HG02938 (cell line): ENCODE data around the gene ZBTB16.

Experiments used
- ATAC-seq: cut with Tn5 transposase; IDR thresholded peaks from one replicate; pipeline ENCODE4 v1.9.1; 2021; ENCODE audit warnings: mild to moderate bottlenecking, moderate library complexity; ENCODE audit not compliant: unreplicated experiment

The ZBTB16 gene

GRCh38 chr11:114163229-114163631, 103.7 kb downstream of the ZBTB16 start:
- no peak for ATAC-seq

- no peak for ATAC-seq
These were observed 104.4 kb downstream of the ZBTB16 start for GRCh38 chr11:114163830-114164401.

- no peak for ATAC-seq
These were observed 105.0 kb downstream of the ZBTB16 start for GRCh38 chr11:114164546-114164945.

DNA sequence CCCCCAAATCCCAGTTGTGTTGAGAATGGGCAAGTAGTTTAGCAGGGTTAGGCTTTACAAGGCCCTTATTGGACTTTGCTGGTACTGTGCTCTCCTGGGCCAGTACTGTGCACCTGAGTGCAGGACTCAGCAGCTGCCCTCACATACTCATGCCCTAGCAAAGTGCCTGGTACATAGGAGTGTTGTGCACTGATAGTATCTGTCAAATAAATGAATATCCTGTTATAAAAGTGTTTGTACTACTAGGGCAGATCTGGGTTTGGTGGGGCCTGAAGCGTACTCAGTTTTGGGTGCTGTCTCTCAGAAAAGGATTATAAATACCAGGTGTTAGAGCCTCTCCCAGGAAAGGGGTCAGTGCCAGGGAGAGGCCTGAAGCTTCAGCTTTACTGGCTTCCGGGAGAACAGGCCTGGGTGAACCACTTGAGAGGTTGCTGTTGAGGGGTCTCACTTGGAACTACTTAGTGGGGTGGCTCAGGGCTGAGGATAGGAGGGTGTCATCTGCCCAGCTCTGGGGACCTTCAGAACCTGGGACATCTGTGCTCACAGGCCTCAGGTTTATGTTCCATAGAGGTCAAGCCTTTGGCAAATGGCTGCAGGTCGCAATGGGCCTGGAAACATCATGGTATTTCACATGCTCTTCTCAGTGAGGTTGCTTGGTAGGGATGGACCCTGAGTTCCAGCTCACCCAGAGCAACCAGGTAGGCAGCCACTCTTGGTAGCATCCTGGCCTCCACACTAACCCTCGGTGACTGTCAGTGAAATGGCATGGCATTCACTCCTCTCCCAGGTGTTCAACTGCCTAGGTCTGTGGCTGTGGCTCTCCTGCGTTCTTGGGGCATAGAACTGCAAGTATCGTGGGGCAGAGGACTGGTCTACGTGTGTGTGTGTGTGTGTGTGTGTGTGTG, 106.1 kb downstream of the ZBTB16 start:
- ATAC-seq = no peak

DNA sequence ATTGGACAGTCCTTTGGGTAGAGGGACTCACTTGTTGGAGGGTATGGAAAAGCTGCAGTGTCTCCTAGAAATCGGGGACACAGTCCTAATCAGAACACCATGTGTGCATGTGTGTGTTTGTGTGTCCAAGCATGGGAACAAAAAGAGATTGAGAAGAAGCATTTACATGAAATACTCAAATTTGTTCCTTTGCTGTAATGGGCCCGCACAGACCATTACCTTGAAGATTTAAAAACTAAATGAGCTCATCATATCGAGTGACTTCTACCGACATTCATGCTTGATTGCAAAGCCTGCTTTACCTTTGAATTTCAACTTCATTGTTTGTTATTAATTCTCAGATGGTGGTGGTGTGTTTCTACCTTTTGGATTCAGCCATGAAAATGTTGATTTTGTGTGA, 106.9 kb downstream of the ZBTB16 start:
- no peak for ATAC-seq

GRCh38 chr11:114166897-114167323, 107.4 kb downstream of the ZBTB16 start:
- no peak for ATAC-seq

DNA sequence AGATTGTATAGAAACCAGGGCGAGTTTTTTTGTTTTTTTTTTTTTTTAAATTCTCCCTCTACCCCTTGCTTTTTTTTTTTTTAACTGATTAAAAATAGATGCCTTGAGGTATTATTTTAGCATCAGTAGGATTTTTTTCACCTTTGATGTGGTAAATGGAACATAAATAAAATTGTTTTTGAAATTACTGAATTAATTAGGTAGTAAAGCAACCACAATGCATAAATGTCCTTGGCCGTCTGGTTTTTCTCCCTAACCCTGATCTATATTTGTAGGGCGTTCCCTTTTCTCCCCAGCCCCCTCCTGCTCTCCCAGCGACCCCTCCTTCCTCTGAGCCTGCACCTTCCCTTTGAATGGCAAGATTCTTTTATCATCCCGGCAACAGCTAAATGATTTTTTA, 107.8 kb downstream of the ZBTB16 start:
- ATAC-seq = no peak

DNA sequence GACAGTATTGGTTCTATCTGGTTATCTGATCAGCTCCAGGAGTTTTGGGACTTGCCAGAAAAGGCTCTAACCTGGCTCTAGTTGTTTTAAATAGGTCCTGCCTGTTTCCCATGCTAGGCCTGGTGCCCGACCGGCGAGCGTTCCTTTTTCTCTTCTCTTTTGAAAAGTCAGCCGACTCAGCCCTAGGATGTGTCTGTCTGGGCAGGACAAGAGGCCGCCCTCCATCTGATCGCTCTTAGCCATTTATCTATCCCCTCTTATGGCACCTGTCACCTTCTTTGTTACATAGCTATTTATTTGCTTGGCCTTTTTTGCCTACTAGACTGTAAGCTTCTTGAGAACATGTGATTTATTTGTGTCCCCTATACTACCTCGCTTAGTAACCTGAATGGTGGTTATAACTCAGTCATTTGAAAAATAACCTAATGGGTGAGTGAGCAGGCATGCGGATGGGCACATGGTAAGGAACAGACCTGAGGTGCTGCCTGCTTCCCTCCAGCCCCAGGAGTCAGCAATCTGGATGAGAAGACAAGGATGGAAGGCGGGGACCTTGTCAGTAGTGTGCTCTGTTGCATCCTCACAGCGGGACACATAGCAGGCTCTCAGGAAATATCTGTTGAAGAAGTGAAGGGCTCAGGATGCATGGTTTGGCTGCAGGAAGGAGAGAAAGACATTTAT, 108.4 kb downstream of the ZBTB16 start:
- ATAC-seq = no peak

GRCh38 chr11:114168691-114169090, 109.2 kb downstream of the ZBTB16 start:
- no peak for ATAC-seq

DNA sequence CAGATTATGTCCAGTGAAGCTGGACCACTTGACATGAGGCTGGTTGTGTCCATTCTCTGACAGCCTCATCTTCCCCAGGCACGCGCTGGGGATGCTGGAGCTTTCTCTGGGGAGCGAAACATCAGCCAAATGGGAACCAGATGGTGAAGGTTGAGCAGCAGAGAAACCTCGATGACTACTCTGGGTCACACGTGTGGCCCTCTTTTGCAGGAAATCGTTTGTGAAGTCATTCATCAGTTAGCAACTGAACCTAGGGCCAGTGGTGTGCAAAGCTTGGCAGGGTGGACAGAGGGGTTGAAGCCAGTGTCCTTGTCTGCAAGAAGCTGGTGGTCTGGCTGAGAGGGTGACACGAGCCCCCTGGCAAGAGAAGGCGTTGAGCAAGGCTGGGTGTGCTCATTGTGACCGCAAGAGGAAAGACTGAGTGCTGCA, 109.8 kb downstream of the ZBTB16 start:
- ATAC-seq = no peak

- ATAC-seq = no peak
These were observed 110.3 kb downstream of the ZBTB16 start for GRCh38 chr11:114169821-114170220.

DNA sequence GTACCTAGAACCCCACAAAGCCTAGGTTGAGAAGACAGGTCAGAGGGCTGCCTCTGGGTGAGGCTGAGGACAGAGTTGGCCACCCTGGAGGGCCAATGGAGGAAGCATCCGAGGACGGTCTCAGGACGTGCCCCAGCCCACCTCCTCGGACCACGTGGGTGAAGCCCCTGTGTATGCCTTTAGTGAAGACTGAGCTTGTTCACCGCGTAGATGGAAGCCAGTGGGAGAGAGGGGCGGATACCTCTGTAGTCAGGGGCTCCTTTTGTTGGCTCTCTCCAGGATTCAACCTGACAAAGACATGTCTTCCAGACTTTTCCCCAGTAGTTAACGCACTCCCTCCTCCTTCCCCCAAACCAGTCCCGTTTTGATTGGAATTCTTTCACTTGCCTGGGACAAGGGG, 110.7 kb downstream of the ZBTB16 start:
- ATAC-seq = no peak

DNA sequence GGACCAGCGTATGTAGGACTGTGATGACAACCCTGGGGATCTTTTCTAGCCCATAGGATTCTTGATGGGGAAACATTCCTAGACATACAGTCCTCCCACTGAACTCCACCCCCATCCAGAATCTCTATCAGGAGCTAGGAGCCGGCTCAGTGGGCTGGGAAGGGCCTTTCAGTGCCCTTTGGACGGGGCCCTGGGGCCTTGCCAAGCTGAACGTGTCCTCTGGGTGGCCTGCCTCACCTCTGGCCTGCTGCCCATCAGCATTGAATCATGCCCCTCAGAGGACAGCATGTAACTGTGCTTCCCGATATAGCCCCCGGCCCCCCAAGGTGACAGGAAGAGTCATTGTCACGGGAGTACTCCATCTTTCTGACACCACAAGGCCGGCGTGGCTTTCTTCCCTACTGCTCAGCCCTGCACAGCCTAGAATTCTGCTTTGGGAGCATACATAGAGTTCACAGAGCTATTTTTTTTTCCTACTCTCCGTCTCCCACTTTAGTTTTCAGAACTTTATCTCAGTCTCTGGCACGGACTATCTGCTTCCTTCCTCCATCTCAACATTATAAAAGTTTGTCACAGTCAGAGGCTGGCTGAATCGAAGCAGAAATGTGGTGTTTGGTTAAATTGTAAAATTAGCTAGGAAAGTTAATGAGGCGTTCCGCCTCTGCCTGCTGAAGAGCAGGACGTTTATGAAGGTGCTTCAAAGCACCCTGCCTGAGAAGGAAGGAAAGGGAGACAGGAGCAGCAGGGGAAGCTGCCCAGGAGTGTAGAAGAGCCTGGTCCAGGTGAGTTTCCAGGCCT, 111.9 kb downstream of the ZBTB16 start:
- ATAC-seq = no peak

GRCh38 chr11:114172055-114172861, 112.7 kb downstream of the ZBTB16 start:
- no peak for ATAC-seq

DNA sequence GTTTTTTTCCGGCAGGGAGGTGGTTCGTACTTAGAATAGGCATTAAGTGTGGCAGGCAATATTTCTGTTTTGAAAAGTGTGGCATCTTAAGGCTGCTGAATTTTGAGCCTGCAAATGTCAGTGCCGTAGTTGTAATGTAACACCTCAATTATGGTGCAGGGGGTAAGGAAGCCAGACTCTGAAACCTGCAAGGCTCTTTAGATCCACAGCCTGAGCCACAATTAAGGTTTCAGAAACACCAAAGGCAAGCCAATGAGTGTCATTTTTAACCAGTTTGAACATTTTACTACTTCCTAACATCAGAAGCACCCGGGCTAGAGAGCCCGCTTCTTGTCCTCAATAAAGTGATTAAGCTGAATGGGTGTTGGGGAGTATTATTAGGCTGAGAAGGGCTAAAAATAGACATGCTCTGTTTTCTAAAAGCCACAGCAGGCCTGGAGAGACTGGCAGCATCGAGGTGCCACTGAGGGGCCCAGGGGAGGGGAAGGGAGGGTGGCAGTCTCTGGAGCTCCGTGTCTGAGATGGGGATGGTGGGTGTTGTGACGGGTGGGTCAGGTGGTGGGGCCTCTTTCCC, 113.4 kb downstream of the ZBTB16 start:
- ATAC-seq = no peak

DNA sequence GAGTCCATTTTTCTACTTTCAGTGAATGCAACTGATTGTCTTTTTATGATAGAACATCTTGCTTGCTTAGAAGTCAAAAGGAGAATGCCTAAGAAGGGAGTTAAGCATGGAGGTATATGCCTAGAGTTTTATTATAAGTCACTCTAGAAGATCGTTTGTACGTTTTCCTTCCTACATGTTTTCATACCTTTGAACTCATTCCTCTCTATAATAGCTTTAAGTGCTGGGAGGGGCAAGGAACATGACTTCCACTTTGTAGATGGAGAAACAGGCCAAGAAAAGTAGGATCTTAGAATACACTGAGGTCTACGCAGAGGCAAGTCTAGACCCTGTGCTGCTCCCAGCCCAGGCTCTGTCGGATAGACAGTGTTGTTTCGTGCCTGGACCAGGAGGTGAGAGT, 114.3 kb downstream of the ZBTB16 start:
- no peak for ATAC-seq

GRCh38 chr11:114174712-114175495, 115.4 kb downstream of the ZBTB16 start:
- ATAC-seq = no peak

DNA sequence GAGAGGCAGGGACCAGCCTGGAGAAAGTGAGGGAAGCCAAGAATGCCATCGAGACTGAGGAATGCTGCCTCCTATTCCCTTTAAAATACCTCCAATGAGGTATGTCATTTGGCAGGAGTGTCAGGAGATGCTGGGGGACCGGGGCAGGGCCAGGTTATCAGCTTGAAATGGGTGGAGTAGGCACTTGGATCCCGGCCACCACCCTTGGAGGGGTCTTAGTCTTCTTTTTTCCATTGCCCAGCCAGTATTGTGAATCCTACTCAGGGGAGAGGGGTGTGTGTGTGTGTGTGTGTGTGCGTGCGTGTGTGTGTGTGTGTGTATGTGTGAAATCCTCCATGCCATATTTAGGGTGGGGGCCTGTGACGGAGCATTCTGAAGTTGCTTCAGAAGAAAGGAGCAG, 116.2 kb downstream of the ZBTB16 start:
- no peak for ATAC-seq

DNA sequence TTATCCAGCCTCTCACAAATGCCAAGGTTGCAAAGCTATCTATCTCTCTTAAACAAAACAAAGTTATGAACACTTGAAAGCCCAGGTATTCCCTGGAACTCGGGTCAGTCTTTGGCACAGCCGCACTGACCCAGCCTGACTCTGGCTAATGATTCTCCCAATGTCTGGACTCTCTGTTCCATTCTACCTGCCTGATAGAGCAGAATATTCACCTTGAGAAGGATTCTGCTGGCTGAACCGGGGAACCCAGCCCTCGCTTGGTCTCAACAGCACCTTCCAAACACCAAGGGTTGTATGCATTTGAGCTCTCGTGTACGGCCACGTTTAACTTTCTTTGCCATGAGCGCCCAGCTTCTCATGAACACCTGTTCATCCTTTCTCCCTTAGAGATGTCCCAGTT, 116.8 kb downstream of the ZBTB16 start:
- no peak for ATAC-seq
